ENCODE results near the gene SALL3.

Gene SALL3

DNA sequence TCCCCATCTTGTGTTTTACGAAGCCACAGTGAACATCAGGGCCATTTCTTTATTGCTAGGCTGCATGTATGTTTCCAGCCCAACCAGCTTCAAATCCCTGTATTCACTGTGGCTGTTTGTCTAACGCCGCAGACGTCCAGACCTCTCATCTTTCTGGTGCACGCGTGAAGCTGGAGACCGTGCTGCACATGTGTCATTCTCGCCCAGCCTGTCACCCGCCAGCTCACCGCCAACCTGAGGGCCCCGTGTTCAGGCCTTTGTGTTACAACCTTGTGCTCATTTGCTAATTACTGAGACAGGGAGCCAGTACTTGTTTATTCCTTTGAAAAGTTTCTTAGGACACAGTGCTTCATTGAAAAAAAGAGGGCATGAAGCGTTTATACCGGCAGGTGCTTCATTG is 21.4 kb downstream of the SALL3 start:
- no peak for FAIRE-seq
- no peak for DNase-seq (ENCODE audit: low spot score)

DNA sequence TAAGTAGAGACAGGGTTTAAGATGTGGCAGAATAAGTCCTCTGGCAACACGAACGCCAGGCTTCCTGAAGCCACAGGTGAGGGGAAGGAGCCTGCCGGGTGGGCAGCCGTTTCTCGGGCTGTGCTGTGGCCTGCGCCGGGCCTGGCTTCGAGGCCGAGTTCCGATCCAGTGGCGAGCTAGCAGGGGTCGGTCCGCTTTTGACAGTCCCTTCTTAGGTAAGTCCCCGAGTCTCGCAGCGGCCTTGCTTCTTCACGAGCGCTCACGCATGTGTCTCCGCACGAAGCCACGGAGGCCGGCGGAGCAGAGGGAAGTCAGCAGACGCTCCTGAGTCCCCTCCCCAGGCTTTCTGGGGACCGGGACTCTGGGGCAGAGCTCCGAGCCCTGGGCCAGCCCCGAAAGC is 26.0 kb downstream of the SALL3 start:
- FAIRE-seq (no peak), DNase-seq (ENCODE audit: low spot score) (no peak)

DNA sequence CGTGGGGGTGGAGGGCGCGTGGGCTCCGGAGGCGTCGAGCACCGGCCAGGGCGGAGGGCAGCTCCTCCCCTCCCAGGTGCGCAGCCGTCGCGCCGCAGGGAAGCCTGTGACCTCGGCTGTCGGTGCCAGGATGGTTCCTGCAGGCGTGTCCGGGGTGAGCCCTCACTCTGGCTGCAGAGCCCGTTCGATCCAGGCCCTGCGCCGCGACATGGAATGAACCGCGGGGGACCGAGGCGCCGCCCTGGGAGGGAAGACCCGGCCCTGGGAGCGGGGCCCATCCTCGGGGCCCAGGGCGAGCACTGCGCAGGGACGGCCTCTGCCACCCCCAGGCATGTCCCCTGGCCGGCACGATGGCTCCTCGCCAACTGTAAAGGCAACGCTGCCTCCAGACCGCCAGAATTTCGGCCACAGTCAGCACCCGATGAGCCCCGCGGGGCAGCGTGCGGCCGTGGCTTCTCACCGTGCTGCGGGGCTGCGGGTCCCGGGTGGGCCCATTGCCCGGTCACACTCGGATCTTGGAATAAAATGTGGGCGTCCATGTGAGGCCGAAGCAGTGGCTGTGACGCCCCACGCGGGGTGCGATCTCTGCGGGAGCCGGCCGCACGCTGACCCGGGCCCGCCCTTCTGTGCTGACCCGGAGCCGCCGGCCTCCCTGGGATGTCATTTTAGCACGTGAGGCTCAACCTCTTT is 26.6 kb downstream of the SALL3 start:
- no peak for FAIRE-seq

DNA sequence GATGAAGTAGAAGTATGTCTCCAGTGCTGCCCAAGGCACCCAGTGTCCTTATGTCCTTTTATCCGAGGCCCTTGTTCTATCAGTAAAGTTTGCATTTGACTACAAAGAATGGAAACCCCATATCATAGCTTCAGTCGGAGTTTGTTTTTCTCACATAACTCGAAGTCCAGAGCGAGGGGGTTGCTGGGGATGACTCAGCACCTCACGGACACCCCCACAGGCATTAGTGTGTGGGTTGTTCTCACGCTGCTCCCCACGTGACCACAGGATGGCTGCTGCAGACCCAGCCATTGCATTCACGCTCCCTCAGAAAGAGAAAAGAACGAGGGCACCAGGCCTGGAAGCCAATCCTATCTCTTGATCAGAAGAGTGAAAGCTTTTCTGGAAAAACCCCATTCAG is 27.8 kb downstream of the SALL3 start:
- FAIRE-seq = no peak
- DNase-seq (ENCODE audit: low spot score) = no peak

More for the DNA sequence above, 26.6 kb downstream of the SALL3 start:
- no peak for DNase-seq (ENCODE audit: low spot score)

DNA sequence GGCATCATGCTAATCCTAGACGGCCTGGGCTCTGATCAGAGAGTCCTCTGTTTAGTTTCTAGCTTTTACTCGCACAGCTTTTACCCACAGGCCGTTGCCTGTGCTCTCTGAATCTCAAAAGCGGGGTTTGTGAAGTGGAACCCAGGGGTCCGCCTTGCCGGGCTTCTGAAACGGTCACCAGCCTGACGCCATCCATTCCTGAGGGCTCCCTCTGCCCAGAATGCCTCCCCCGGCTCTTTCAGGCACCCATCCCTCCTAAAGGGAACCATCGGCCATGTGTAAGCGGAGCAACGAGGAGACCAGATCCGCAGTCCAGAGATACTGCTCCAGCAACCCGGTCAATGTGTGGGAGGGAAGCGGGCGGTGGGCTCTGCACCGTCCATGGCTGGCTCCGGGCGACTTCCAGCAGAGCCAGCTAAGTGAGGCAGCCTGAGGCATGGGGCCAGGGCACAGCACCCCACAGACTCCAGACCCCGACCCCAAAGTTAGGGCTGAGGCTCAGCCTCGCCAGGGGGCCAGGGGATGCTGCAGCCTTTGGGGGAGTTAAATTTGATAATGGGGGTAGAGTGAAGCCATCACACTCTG is 28.8 kb downstream of the SALL3 start:
- DNase-seq (ENCODE audit: low spot score) = no peak
- FAIRE-seq = no peak

DNA sequence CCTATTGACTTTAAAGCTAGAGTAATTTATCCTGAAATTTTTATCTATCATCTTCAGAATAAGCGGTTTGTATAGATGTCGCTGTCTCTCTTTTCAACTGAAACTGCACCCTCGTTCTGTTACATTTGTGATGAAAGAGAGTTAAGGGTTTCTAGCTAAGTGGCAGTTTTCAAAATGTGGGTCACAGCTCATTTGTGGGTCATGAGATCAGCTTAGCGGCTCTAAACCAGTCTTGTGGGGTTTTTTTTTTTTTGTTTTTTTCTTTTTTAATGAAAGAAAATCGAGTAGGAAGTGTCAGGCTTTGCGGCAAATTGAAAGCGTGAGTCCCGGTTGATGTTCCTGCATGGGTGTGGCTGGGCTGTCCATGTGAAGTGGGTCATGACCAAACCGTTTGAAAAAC is 31.2 kb downstream of the SALL3 start:
- FAIRE-seq (no peak), DNase-seq (ENCODE audit: low spot score) (no peak)

DNA sequence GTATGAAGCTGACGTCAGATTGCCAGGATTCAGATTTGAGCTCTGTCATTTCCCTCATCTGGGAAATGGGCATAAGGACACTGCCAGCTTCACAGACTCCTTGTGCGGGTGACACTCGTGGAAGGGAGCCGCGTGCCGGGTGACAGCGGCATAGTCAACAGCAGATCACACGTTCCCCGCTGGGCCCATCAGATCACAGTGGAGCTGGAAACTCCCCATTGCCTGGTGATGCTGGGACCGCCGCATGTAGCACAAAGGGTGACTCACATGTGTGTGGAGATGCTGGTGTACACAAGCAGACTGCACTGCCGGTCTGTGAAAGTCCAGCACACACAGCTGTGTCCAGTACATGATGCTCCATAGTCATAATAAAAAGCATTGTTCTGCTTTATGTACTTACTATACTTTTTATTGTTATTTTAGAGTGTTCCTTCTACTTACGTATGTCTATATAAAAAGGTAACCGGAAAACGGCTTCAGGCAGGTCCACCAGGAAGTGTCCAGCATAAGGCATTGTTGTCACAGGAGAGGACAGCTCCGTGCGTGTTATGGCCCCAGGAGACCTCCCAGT is 31.8 kb downstream of the SALL3 start:
- peak; percentile 62 for DNase-seq (ENCODE audit: low spot score)
- peak; percentile 90 for FAIRE-seq

DNA sequence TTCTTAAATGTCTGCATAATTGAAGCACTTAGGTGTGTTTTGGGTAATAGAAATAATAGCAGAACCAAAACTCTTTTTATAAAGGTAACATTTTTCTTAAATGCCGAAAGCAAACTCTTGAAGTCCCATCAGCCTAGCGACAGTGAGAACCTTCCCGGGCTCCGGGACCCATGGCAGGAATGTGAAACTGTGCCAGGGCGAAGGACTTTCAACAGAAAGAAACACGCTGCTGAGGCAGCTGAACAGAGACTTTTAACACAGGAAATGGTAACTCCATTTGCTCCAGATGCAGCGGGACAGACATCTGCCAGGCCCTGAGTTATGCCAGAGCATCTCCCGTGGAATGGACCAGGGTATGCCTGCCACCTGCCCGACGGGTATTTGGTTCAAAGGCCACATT is 34.3 kb downstream of the SALL3 start:
- no peak for DNase-seq (ENCODE audit: low spot score)
- no peak for FAIRE-seq

DNA sequence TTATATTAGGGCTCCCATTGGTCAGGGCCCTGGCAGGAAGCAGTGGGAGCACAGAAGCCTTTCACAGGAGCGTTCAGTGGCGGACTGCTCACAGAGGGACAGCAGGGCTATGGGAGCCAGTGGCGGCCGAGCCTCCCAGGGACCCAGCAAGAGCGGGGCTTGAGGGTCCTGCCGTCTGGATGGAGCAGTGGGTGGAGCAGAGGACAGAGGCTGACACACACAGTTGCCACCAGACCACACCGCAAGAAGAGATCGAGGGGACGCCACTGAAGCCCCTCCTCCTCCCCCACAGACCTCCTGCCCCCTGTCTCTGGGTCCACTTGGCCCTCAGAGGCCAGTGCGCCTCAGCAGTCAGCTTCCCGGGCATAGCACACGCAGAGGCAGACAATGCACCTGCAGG is 39.3 kb downstream of the SALL3 start:
- FAIRE-seq (no peak), DNase-seq (ENCODE audit: low spot score) (no peak)

DNA sequence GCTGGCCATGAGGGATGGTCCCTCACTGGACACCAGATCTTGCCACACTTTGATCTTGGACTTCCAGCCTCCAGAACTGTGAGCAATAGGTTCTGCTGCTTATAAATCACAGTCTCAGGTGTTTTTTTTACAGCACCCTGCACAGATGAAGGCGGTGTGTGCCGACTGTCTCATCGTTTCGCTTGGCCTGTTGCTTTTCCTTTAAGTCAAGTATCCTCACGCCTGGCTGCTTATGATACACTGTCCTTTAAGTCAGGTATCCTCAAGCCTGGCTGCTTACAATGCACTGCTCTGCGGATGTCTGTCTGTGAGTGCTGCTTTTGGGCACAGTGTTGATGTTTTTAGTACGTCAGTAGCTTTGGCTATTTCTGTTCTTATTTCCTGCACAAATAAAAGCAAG is 40.3 kb downstream of the SALL3 start:
- no peak for DNase-seq (ENCODE audit: low spot score)
- no peak for FAIRE-seq

DNA sequence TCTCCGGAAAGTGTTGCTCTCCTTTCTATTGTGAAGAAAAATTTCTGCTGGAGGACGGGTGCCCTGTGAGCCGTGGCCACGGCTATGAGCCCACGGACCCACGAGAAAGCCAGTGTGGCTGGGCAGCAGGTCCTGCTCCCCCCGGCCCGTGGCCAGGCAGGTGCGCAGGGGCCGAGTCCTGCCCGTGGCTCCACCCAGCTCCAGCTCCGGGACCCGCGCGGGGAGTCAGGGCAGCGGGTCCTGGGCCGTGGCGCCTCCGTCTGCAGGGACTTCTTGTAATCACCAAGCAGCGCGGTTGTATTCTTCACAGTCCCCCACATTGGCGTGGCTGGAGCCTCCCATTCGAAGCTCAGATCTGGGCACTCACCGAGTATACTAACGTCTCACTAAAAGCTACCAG is 43.0 kb downstream of the SALL3 start:
- DNase-seq (ENCODE audit: low spot score) (no peak), FAIRE-seq (no peak)

DNA sequence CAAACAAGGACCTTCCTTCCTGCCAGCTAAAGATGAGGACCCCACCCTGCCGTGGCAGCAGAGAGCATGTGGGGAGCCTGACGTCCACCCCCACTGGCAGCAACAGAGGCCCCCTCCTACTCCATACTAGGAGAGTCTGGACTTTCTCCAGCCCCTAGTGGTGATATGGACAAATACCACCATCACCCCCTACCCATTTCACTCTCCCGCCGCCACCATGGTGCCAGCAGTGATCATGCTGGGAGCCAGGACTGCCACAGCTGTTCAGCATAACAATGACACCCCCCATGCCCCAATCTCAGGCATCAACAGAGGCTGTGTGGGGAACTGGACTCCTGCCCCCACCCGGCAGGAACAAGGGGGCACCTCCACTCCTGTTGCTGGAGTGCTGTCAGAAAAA is 46.9 kb downstream of the SALL3 start:
- no peak for FAIRE-seq
- no peak for DNase-seq (ENCODE audit: low spot score)

DNA sequence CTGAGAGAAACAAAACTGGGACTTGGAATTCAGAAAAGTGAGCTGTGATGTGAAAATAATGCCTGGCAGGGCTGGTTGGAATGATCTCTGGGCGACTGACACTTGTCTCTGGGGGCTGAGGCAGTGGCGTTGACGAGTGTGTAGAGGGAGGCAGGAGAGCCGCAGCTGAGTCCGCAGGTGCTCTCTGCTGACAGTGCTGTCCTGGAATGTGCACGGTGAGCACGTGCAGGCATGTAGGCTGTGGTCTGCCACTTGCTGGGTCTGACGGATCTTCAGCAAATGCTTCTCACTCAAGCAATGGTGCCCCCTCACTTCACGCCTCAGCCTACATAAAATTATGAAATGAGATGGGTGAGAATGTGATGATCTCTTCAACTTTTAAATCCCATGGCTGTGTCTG is 51.1 kb downstream of the SALL3 start:
- FAIRE-seq = peak; percentile 91

DNA sequence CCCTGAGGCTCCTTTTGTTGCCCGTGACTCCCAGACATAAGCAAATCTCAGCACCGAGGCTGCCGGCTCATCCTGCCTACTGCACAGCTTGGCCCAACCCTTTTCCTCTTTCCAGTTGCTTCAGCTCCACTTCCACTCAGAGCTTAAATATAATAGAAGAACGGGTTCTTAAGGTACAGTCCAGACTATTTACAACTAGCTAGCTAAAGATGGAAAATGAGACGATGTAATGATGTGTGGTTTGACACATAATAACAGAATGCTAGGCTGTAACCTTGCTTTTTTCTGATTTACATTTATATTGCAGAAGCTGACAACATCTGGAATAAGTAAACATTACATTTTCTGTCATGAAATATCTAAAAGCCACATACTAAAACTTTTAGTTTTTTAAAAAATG is 62.7 kb downstream of the SALL3 start:
- FAIRE-seq (no peak), DNase-seq (ENCODE audit: low spot score) (no peak)

More for the DNA sequence above, 51.1 kb downstream of the SALL3 start:
- DNase-seq (ENCODE audit: low spot score) = peak; percentile 93

DNA sequence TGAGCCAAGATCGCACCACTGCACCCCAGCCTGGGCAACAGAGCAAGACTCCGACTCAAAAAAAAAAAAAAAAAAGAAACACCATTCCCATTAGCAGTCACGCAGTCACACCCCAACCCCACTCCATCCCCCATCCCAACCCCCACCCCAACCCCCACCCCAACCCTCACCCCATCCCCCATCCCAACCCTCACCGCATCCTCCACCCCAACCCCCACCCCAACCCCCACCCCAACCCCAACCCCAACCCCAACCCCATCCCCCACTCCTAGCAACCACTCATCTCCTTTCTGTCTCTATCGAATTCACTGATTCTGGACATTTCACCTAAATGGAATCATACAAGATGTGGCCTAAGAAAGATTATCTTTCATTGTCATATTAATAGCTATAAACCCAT is 63.7 kb downstream of the SALL3 start:
- peak; percentile 40 for DNase-seq (ENCODE audit: low spot score)
- no peak for FAIRE-seq

DNA sequence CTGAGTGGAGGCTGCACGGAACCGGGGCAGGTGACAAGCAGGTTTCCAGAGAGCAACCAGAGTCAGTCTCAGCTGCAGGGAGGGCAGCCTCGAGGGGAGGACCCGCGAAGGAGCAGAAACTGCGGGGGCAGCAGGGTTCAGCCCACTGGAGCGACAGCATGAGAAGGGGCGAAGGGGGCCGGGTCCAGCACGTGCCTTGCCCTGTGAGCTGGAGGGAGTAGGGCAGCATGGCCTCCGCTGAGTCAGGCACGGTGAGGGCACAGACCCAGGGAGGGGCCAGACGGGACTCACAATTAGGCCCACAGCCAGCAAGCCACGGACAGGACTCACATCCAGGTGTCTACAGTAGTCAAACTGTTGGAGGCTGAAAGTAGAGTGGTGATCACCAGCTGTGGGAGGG is 66.9 kb downstream of the SALL3 start:
- peak; percentile 55 for DNase-seq (ENCODE audit: low spot score)
- peak; percentile 84 for FAIRE-seq

DNA sequence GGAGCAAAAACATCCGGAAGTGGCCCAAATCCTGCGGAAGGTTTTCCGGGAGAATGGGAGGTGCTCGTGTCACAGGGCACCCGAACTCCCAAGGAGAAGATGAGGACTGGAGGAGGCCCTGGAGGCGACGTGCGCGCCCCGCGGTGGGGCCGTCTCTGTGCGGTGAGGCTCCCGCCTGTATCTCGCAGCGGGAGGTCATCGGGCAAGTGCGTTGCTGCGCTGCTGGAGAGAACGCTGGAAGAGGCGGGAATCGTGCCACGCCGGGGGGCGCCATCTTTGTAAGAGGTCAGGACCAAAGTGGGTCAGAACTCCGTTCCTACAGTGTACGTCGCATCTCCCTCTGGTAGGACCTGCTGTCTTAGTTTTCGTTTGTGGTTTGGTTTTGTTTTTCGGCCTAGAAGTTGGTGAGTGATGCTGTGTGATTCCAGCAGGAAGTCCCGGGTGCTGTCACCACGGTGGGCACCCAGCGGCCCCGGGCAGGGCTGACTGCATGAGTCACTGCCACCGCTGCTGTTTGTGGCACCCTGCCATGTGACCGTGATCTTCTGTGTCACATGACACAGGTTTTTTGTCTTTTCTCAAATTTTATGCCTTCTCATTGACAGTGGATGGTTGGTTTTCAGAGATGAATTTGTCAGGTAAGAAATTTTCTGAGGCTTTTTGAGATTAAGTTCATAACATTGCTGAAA is 68.1 kb downstream of the SALL3 start:
- DNase-seq (ENCODE audit: low spot score) (peak; percentile 79), FAIRE-seq (peak; percentile 27)

DNA sequence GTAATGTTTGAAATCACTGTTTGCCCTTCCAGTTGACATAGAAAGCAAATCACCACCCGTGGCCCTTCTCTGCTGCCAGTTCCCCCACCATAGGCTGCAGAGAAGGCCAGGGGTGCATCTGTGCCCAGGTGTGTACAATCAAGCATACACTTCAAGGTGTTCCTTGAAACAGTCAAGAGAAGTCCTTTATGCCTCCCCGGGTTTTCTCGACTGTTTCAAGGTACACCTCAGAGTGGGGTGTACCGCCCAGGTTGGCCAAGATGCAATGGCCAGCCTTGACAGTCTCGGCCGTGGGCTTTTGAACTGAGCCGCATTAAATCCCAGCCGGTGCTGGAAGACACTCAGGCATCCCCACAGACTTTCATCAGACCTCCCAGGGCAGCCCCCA is 68.6 kb downstream of the SALL3 start:
- no peak for DNase-seq (ENCODE audit: low spot score)
- FAIRE-seq = no peak

DNA sequence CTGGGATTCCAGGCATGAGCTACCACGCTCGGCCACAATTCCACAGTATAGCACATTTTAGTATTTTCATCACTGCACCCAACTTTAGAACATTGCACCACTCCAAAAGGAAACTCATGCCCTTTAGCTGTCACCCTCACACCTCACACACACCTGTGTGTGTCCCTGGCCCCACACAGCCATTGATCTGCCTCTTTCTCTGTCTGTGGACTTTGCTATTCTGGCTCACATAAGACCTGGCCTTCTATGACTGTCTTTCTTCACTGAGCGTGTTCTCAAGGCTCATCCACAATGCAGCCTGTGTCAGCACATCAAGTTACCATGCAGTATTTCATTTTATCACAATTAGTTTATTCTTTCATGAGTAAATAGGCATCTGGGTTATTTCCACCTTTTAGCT is 69.9 kb downstream of the SALL3 start:
- DNase-seq (ENCODE audit: low spot score) = no peak
- no peak for FAIRE-seq

Measured in urothelium cell line (cell line).